Measurements from ENCODE around the gene FRMD7. TPM values are rescaled to one million over a fixed set of nuclear protein-coding genes. Genes with fewer than 3 reads are reported as not detected.

Gene FRMD7
- total and polyA plus RNA-seq, 8 donors, result not detected

GRCh38 chrX:132093239-132093860 is 34.5 kb downstream of the FRMD7 start:
- Histone ChIP-seq H3K27me3 (peaks cover 0 to 15% (median 6%) of the 10 kb centered on the region in 3 donors), H3K4me1 (no peaks in the 10 kb centered on the region), H3K9me3 (no peaks in the 10 kb centered on the region), H3K4me3 (no peak overlapping the region), H3K36me3 (no peaks in the 10 kb centered on the region), H3K27ac (no peak overlapping the region)
- TF ChIP-seq EP300 (IDR thresholded peaks at IDR 0.05) (no peak), CTCF (IDR thresholded peaks at IDR 0.05) (no peak), POLR2AphosphoS5 (IDR thresholded peaks at IDR 0.05) (no peak), POLR2A (IDR thresholded peaks at IDR 0.05) (no peak)
- WGBS, 5 donors, result 53 to 78% (median 62%) methylated on average over 4 of the region's 4 CpGs
- intact Hi-C loops (cut with DNase I; ENCODE audit: low total_unique reads), result no loop called here
- no peak for DNase-seq

- intact Hi-C loops (cut with DNase I; ENCODE audit: low total_unique reads), result no loop called here
- WGBS, 5 donors, result 43 to 52% (median 44%) methylated on average over 7 of the region's 7 CpGs
- TF ChIP-seq EP300 (IDR thresholded peaks at IDR 0.05) (no peak), CTCF (IDR thresholded peaks at IDR 0.05) (peak in 4 of 7 experiments; percentile 51 to 75 (median 66))
- Histone ChIP-seq H3K36me3 (no peaks in the 10 kb centered on the region), H3K27me3 (peaks cover 0 to 15% (median 6%) of the 10 kb centered on the region in 3 donors), H3K4me3 (no peak overlapping the region), H3K27ac (no peak overlapping the region), H3K9me3 (no peaks in the 10 kb centered on the region), H3K4me1 (no peaks in the 10 kb centered on the region)
- DNase-seq, result peak; percentile 60 to 80
These were observed 35.3 kb downstream of the FRMD7 start for GRCh38 chrX:132092439-132093065.

- H3K4me1 ChIP-seq, result no peaks in the 10 kb centered on the region
- DNase-seq, result no peak
- no peak overlapping the region for H3K27ac ChIP-seq
- H3K9me3 ChIP-seq, result no peaks in the 10 kb centered on the region
- H3K27me3 ChIP-seq, result peaks cover 0 to 21% (median 6%) of the 10 kb centered on the region in 3 donors
- WGBS, 5 donors, result 58 to 70% (median 65%) methylated on average over 8 of the region's 8 CpGs
- no peaks in the 10 kb centered on the region for H3K36me3 ChIP-seq
- no peak for TF ChIP-seq CTCF (IDR thresholded peaks at IDR 0.05)
- TF ChIP-seq POLR2A (IDR thresholded peaks at IDR 0.05), result no peak
- TF ChIP-seq POLR2AphosphoS5 (IDR thresholded peaks at IDR 0.05), result no peak
- TF ChIP-seq EP300 (IDR thresholded peaks at IDR 0.05), result no peak
- intact Hi-C loops (cut with DNase I; ENCODE audit: low total_unique reads), result no loop called here
- no peak overlapping the region for H3K4me3 ChIP-seq
These were observed 37.2 kb downstream of the FRMD7 start for GRCh38 chrX:132090403-132091159.

GRCh38 chrX:132088864-132089263 is 39.0 kb downstream of the FRMD7 start:
- H3K36me3 ChIP-seq, result no peaks in the 10 kb centered on the region
- no peak for DNase-seq
- intact Hi-C loops (cut with DNase I; ENCODE audit: low total_unique reads), result no loop called here
- H3K27ac ChIP-seq, result no peak overlapping the region
- H3K9me3 ChIP-seq, result no peaks in the 10 kb centered on the region
- peaks cover 0 to 21% (median 6%) of the 10 kb centered on the region in 3 donors for H3K27me3 ChIP-seq
- TF ChIP-seq EP300 (IDR thresholded peaks at IDR 0.05), result no peak
- TF ChIP-seq CTCF (IDR thresholded peaks at IDR 0.05), result no peak
- no peak for TF ChIP-seq POLR2AphosphoS5 (IDR thresholded peaks at IDR 0.05)
- no peak for TF ChIP-seq POLR2A (IDR thresholded peaks at IDR 0.05)
- no peak overlapping the region for H3K4me3 ChIP-seq
- no peaks in the 10 kb centered on the region for H3K4me1 ChIP-seq

All from stomach (tissue), 9 donors.